HG03095 (cell line): ENCODE results near the gene DCP2.

Source experiments
- ATAC-seq: cut with Tn5 transposase; IDR thresholded peaks from one replicate; pipeline ENCODE4 v1.9.1; 2021; ENCODE audit warnings: moderate library complexity; ENCODE audit not compliant: unreplicated experiment

Gene DCP2

GRCh38 chr5:112965733-112966306 is 10.8 kb upstream of the DCP2 start:
- no peak for ATAC-seq

DNA sequence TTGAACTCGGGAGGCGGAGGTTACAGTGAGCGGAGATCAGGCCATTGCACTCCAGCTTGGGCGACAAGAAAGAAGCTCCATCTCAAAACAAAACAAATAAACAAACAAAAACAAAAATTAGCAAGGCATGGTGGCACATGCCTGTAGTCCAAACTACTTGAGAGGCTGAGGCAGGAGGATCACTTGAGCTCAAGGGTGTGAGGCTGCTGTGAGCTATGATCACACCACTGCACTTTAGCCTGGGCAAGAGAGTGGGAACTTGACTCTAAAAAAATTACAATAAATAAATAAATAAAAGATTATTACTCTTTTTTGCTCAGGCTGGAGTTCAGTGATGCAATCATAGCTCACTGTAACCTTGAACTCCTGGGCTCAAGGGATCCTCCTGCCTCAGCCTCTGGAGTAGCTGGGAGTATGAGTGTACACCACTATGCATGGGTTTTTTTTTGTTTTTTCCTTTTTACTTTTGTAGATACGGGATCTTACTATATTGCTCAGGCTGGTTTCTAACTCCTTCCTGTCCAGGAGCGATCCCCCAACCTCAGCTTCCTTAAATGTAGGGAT is 9.0 kb upstream of the DCP2 start:
- no peak for ATAC-seq

DNA sequence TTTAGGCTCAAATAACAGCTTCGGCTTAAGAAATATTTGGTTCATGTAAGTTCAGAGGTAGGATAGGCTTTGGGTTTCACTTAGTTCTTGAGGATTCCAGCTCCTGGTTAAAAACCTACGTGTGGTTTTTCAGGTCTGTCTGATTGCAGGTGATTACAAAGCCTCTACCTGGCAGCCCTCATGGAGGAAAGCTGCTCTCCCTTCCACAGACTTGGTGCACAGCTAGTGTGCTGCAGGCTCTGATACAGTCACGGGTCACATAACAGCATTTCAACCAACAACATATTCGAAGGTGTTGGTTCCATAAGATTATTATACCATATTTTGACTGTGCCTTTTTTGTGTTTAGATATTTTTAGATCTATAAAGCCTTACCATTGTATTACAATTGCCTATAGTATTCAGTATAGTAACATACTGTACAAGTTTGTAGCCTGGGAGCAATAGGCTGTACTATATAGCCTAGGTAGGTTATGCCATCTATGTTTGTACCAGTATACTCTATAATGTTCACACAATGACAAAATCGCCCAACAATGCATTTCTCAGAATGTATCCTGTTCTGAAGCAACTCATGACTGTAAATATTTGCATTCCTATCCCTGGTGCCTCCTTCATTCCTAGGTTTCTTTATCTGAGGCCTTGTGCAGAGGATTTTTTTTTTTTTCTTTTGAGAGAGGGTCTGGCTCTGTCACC is 8.0 kb upstream of the DCP2 start:
- ATAC-seq: no peak

DNA sequence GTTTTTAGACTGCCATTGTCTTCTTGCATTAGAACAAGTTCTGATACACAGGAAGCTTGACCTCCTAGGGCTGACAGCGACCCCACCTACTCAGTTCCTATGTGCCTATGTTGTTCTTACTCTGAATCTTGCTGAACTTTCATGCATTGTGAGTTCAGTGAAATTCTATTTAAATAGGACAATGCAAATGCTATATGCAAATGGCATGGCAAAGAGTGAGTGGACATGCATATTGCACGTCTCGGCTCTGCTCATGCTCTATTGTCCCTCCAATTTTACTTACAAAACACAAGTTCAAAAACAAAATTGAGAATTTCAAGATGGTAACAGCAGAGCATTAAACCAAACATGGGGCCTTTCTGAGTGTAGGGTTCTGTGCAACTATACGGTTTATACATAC is 5.3 kb upstream of the DCP2 start:
- ATAC-seq: no peak

DNA sequence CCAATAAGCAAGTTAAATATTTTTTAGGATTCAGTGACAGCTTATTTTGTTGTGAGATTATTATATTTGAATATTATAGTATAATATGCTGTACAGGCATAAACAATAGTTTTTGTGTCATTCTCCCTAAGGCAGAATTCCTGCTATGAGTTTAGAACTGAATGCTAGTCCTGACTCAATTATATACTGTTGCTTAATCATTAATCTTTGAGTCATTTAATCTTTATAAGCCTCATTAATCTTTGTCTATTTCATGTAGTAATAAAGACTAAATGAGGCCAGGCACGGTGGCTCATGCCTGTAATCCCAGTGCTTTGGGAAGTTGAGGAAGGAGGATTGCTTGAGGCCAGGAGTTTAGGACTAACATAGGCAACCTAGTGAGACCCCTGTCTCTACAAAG is 3.6 kb upstream of the DCP2 start:
- ATAC-seq: no peak

DNA sequence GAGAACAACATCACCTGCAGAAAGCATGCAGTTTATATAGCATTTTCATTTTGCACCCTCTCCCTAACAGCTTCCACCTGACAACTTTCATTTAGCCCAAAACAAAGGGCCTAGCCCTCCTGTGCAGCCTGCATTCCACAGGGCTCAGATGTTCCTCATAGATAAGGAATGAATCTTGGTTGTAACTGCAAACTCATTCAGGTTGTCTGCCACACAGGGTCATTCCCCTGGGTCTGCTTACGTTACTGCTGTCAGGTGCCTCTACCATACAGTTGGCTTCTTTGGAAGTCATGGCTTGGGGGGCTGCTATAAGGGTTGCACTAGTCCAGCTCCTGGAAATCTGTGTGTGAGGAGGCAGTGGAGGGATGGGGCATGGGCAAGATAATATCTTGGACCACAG is 2.7 kb upstream of the DCP2 start:
- no peak for ATAC-seq

GRCh38 chr5:112974901-112975300 is 1.7 kb upstream of the DCP2 start:
- no peak for ATAC-seq

GRCh38 chr5:112975721-112976431 is 722 bp upstream of the DCP2 start:
- ATAC-seq: no peak

DNA sequence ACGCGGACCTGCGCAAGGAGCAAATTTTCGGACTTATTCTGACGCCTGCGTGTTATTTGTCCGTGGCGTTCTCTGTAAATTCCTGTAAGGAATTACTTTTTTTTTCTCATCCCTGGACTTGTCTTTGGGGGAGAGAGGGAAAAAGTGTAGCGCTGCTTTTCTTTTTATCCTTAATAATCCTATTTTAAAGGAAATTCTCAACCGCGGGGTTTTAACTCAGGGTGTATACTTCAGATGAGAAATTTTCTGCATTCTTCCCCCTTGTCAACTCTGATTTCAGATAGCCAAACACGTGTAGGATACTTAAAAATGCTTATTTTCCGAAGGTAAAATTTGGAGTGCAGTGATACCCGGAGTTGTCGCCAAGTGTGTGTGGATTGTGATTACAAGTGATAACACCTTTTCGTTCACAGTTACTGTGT is 853 bp downstream of the DCP2 start:
- no peak for ATAC-seq

DNA sequence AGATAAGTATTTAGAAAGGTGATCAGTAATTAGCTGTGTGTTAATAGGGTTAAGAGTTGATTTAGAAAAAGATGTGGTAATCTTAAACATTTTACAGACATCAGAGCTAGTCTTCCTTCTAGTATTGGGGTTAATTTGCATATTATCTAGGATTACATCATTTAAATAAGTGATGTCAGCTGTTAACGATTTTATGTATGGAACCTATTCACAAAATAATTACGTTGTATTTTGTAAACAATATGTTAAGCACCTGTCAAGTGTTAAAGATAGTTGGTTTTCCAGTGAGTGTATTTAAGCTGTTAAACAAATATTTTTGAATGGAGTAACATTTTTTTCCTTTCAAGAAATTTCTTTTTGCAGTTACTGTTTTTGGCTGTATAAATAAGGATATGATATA is 2.2 kb downstream of the DCP2 start:
- no peak for ATAC-seq

GRCh38 chr5:112979723-112980122 is 3.1 kb downstream of the DCP2 start:
- ATAC-seq: no peak

DNA sequence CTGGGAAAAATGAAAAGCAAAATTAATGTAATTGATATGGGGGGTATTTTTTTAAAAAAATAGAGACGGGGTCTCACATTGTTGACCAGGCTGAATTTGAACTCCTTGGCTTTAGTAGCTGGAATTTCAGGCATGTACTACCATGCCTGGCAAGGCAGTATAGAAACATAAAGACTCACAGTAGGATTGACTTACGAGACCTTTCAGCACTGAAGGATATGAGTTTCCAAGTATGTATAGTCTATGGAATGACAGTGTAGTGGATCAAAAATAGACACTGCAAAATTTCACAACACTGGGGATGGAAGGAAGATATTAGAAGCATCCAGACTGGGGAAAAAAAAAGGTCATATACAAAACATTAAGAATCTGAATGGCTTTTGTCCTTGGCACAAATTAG is 6.8 kb downstream of the DCP2 start:
- no peak for ATAC-seq

GRCh38 chr5:112986224-112986623 is 9.6 kb downstream of the DCP2 start:
- no peak for ATAC-seq

GRCh38 chr5:112995764-112996618 is 19.4 kb downstream of the DCP2 start:
- peak; percentile 74 for ATAC-seq

DNA sequence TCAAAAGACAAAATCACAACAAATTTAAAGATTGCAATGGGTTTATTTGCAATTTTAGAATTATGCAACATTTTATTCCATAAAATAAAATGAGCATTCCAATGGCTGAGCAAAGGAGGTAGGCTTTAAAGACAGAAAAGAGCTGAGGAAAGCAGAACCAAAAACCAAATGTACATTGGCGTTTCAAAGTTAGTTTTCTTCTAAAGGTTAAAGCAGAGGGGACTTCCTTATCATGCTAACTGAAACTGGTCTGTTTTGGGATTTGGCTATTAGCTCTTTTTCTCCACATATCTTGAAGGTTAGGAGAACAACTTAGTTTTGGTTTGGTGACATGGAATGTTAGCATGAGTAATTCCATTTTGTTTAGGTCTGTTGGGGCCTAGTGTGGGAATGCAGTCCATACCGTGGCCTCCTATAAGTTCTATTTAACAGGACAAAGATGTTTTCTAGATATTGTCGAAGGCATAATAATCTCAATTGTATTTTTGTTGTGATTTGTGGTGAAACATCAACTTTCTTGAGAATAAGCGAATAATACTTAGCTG is 20.3 kb downstream of the DCP2 start:
- ATAC-seq: no peak

- no peak for ATAC-seq
Observed at GRCh38 chr5:112998296-112998695, 21.7 kb downstream of the DCP2 start.

- ATAC-seq: no peak
Observed at GRCh38 chr5:113000466-113000865, 23.9 kb downstream of the DCP2 start.

DNA sequence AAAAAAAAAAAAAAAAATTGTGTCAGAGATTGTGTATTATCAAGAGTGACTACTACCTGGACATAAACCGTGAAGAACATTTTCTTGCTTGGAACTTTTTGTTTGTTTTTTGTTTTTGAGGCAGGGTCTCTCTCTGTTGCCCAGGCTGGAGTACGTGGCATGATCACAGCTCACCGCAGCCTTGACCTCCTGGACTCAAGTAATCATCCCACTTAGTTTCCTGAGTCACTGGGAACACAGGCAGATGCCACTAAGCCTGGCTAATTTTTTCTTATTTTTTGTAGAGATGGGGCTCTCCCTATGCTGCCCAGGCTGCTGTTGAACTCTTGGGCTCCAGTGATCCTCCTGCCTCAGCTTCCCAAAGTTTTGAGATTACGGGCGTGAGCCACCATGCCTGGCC is 25.8 kb downstream of the DCP2 start:
- ATAC-seq: no peak

DNA sequence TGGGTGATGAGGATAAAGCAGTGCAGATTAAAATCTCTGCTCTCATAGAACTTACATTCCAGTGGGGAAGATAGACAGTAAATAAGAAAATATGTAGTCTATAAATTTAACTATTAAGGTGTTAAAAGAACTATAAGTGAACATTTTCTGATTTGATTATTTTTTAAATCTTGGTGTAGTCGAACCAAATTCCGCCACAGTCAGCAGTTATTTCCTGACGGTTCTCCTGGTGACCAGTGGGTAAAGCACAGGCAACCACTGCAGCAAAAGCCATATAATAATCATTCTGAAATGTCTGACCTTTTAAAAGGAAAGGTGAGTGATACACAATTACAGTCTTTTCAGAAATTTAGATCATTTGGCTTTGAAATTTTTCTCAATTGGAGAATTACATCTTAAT is 27.2 kb downstream of the DCP2 start:
- ATAC-seq: no peak

- no peak for ATAC-seq
Observed at GRCh38 chr5:113005454-113005853, 28.9 kb downstream of the DCP2 start.
